ENCODE measurements around the gene FANCC.

DNA sequence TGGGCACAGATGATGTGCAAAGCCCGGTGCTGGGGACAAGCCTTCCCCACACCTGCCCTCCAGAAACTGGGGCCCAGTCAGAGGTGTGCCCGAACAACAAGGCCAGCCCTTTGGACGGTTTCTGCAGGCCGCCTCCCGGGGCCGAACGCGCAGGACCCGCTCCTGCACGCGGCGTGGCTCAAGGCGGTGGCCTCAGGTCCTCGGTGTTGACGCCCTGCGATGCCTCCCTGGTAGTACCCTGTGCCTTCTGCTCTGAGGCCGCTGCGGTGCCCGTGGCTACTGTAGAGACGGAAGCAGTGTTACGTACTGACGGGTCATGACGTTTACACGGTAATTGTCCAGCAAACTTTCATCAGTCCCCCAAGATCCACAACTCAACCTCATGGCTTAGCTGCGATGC, 33.5 kb upstream of the FANCC start:
- TF ChIP-seq, protein P1, sequence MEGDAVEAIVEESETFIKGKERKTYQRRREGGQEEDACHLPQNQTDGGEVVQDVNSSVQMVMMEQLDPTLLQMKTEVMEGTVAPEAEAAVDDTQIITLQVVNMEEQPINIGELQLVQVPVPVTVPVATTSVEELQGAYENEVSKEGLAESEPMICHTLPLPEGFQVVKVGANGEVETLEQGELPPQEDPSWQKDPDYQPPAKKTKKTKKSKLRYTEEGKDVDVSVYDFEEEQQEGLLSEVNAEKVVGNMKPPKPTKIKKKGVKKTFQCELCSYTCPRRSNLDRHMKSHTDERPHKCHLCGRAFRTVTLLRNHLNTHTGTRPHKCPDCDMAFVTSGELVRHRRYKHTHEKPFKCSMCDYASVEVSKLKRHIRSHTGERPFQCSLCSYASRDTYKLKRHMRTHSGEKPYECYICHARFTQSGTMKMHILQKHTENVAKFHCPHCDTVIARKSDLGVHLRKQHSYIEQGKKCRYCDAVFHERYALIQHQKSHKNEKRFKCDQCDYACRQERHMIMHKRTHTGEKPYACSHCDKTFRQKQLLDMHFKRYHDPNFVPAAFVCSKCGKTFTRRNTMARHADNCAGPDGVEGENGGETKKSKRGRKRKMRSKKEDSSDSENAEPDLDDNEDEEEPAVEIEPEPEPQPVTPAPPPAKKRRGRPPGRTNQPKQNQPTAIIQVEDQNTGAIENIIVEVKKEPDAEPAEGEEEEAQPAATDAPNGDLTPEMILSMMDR (conservative IDR thresholded peaks at IDR 0.05 in 1 of 2, IDR thresholded peaks at IDR 0.05 in 1 of 2; ENCODE audit: low read depth in 1 of 2, low read length in 2 of 2): no peak
- TF ChIP-seq EZH2 (IDR thresholded peaks at IDR 0.05; ENCODE audit: low read length, missing control alignments): no peak
